Head of caudate nucleus (tissue), 42 donors: ENCODE data around the gene ENO4.
A peak's percentile ranks its signal among the peaks of the same experiment; 100 is the strongest.

Experiments
- DNase-seq, 42 donors: peaks; one replicate each; pipeline versions ENCODE4 v3.0.0 to v3.0.0-alpha.2; 2020 to 2021; ENCODE audit warnings: mixed read lengths in 7 of 42
- intact Hi-C: fragments of 100-400 bp; cut with DNase I; formaldehyde crosslinking; loops from one replicate; pipeline ENCODE4 v1.15.0; 2022

Gene ENO4

GRCh38 chr10:116853701-116854100, 4.4 kb downstream of the ENO4 start:
- no peak for DNase-seq
- intact Hi-C loops = no loop called here

- no peak for DNase-seq
- intact Hi-C loops = no loop called here
These were observed 7.9 kb downstream of the ENO4 start for GRCh38 chr10:116857156-116857555.

GRCh38 chr10:116861796-116862195, 12.5 kb downstream of the ENO4 start:
- intact Hi-C loops = no loop called here
- DNase-seq = no peak

GRCh38 chr10:116864436-116864835, 15.1 kb downstream of the ENO4 start:
- intact Hi-C loops = no loop called here
- DNase-seq = no peak

DNA sequence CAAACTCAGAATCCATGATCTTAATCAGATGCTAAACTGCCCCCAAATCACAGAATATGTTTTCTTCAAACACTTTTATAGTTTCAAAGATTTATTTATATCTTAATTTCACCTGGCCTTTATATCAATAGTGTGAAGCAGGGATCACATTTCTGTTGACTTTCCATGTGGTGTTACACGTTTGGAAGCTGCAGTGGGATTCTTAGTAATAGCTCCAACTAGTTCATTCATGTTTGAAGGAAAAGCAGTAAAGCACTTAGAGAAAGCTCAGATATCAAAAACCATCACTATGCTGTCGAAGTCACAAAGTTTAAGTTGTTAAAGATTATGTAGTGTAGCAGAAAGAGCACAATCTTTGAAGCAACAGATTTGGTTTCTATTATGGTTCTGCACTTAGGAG, 16.8 kb downstream of the ENO4 start:
- intact Hi-C loops = no loop called here

GRCh38 chr10:116866987-116867595, 17.8 kb downstream of the ENO4 start:
- DNase-seq = no peak
- intact Hi-C loops = no loop called here

More for the DNA sequence above, 16.8 kb downstream of the ENO4 start:
- no peak for DNase-seq

GRCh38 chr10:116868198-116868676, 18.9 kb downstream of the ENO4 start:
- DNase-seq = no peak
- intact Hi-C loops = no loop called here

- no peak for DNase-seq
- intact Hi-C loops = no loop called here
These were observed 19.4 kb downstream of the ENO4 start for GRCh38 chr10:116868722-116869121.

GRCh38 chr10:116870949-116871348, 21.6 kb downstream of the ENO4 start:
- intact Hi-C loops = no loop called here
- DNase-seq = no peak

DNA sequence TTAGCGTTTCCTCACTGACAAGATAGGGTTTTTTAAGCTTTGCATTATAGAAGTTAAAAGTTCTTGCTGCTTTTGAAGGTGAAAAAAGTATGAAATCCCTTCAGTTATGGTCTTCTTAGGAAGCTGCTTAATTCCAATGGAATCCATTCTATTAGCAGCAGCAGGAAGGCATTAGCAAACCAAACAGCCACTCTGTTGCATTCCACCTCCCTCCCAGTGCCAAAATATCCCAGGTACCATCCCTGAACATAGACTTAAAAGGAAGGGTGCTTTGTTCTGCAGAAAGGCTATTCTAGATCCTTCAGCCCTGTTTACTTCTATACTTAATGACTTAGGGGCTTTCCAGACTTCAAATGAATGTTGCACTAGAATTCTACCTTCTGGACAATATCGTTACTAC, 23.8 kb downstream of the ENO4 start:
- intact Hi-C loops = no loop called here
- no peak for DNase-seq

GRCh38 chr10:116875897-116876296, 26.6 kb downstream of the ENO4 start:
- intact Hi-C loops = no loop called here
- no peak for DNase-seq

GRCh38 chr10:116877391-116877790, 28.1 kb downstream of the ENO4 start:
- DNase-seq = no peak
- intact Hi-C loops = no loop called here

DNA sequence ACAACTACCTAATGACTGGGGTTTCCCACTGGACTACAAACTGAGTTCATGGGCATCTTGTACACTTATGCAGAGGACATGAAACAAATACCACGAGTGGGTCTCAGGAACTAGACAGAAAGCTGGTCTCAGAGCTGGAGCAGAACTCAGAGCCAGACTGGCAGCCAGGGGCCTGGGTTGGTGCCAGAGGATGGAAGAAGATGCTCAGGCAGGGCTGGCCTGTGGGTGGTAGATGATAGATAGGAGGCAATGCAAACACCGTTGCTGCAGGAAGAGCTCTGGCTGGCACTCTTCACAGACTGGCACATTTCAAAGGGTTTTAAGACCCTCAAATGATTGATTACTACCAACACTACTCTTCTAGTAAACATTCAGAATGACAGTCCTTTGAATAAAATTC, 28.8 kb downstream of the ENO4 start:
- DNase-seq = peak in 17 of 42 donors; percentile 7 to 79 (median 39)
- intact Hi-C loops = no loop called here

DNA sequence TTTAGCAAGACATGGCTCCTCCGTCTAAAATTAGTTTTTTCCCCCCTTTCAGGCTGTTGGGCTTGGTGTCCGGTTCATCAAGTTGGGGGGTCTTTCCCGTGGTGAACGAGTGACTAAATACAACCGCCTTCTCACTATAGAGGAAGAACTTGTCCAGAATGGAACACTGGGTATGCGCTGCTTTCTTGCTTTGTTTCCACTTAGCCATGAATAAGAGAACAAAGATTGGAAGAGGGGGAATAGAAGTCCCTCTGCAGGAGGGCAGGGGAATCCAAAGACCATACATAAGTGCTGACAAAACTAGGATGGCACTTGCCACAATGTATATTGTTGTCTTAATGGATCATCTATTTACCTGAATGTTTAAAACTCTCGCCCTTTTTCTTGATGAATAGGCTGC, 30.5 kb downstream of the ENO4 start:
- intact Hi-C loops = no loop called here
- DNase-seq = no peak

DNA sequence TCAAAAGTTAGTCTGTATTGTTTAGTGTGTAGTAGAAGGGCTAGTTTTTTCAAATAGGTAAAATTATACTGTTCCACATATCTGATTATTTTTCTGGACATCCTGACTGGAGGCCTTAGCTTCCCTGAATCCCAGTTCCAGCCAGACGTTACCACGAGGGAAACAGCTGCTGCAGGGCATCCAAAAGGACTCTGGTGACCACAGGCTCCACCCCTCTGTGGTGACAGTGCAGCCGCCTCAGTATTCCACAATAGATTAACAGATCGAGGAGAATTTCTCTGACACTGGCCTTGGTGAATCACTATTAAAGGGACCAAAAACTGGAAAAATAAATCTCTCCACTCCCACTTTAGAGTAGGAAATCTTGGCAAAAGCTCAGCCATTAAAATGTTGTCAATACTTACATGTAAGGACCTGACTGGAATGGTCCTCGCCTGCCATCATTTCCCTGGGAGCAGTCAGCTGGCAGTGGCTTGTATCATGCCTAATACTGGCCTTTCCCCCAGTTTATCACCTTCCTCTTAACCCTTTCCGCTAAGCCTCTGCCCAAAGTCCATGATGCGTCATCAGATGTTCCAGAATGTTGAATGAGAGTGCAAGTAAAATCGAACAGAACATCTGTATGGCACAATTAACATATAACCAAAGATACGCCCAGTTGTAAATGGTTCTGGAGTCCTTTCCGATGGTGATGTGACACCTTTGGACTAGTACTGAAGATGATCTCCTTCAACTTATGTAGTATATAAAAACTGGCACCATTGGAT, 31.6 kb downstream of the ENO4 start:
- intact Hi-C loops = no loop called here

GRCh38 chr10:116882639-116883038, 33.3 kb downstream of the ENO4 start:
- no peak for DNase-seq
- intact Hi-C loops = no loop called here

More for the DNA sequence above, 31.6 kb downstream of the ENO4 start:
- DNase-seq = peak in 32 of 42 donors; percentile 6 to 74 (median 39)

GRCh38 chr10:116886772-116887171, 37.5 kb downstream of the ENO4 start:
- no peak for DNase-seq
- intact Hi-C loops = no loop called here

- peak in 39 of 42 donors; percentile 12 to 84 (median 51) for DNase-seq
- intact Hi-C loops = no loop called here
These were observed 39.2 kb downstream of the ENO4 start for GRCh38 chr10:116888380-116889055.

DNA sequence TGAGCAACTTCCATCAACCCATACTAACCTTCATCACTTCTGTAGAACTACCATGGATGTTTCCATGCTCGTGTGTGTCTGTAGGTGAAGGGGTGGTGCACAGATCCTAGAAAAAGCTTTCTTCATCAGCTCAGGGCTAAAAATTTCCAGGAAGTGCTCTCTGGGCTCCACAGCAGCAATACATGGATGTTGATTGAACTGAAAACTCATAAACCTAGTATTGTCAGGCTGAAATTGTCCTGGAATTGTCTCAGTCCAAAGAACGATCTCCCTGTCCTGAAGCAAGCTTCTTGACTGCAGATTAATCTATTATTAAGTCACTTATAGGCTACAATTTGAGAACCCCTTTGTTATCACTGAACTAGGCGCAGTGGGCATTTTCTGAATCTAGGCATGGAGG, 39.8 kb downstream of the ENO4 start:
- no peak for DNase-seq
- intact Hi-C loops = no loop called here

DNA sequence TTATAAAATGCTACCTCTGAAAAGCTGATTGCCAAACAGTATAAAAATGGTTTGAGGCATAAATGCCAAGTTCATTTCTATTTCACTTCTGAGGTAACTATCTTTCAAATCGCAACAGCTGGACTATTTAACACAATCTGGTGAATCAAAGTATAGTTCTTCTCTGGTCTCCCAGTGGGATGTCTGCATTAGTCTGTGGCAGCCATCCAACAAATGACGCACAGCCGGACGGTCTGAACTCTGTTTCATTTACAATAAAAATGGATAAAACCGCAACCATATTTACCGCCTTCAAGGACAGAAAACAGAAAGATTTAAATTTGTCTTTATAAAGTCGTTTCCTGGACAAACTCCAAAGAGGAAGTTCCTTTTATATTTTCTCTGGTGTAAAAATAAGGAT, 41.9 kb downstream of the ENO4 start:
- DNase-seq = peak in 33 of 42 donors; percentile 10 to 86 (median 47)
- intact Hi-C loops = no loop called here
